ENCODE measurements around the gene CD1E. TPM values are rescaled to one million over a fixed set of nuclear protein-coding genes. Genes with fewer than 3 reads are reported as not detected.
"Not testable (repeated sequence)": the region's sequence is repeated elsewhere in the genome, so short reads cannot be mapped to it uniquely, and the experiment has no call there.

The CD1E gene
- 0.50 TPM for total RNA-seq
- long read RNA-seq, result 0 reads

DNA sequence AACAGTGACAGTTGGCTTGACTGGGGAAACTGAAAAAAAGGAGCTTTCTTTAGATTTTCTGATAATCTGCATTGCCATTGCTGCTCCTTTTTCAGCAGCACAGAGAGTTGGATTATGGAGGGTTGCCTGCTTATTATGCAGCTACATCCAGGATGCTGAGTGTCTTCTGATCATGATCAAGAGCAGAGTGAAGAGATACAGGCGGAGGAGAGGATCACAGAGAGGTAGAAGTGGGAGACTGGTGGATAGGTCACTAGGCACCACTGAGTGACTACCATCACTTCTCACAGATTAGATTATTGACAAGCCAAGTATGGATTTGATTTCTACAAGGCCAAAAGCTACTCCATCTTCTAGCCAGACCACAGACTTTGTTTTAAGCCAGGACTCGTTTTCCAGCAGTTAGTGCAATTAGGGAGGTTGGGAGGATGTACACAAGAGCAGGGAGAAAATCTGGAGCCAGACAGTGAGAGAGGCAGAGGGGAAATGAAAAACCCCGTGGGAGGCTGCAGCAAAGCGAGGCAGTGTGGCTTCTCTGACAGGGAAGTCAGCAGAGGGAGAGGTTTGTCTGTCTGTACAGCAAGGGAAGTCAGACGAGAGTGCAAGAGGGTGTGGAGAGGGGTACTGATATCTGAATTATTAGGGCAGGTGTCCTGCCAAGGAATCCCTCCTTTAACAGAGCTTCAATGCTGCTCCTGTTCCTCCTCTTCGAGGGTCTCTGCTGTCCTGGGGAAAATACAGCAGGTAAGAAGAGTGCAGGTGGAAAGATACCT, at the start of gene CD1E:
Gene CD1E (plus strand): TSS at position 592 of the 773 bp plus-strand sequence. CDS start 95 bp downstream, at position 687.
- DNase-seq (no peak), ATAC-seq (no peak)
- intact Hi-C loops (cut with micrococcal nuclease), result no loop called here

DNA sequence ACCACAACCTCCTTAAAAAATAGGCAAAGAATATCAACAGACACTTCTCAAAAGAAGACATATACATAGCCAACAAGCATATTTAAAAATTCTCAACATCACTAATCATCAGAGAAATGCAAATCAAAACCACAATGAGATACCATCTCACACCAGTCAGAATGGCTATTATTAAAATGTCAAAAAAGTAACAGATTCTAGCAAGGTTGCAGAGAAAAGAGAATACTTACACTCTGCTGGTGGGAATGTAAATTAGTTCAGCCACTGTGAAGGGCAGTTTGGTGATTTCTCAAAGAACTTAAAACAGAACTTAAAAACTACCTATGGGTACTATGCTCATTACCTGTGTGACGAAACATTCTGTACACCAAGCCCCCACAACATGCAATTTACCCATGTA, 43.1 kb upstream of the CD1E start:
- intact Hi-C loops (cut with micrococcal nuclease), result no loop called here
- ATAC-seq (no peak), DNase-seq (no peak)

DNA sequence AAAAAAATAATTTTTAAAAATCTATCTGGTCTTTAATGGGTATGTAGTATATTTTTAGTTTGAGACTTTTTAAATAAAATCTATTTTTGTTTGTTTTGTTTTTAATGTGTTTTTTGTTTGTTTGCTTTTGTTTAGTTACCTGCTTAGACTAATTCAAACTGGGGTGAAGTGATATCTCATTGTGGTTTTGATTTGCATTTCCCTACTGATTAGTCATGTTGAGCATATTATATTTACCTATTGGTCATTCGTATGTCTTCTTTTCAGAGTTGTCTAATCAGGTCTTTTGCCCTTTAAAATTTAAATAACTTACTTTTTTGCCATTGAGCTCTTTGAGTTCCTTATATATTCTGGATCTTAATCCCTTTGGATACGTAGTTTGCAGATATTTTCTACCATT, 42.6 kb upstream of the CD1E start:
- DNase-seq (no peak), ATAC-seq (no peak)
- intact Hi-C loops (cut with micrococcal nuclease), result no loop called here

DNA sequence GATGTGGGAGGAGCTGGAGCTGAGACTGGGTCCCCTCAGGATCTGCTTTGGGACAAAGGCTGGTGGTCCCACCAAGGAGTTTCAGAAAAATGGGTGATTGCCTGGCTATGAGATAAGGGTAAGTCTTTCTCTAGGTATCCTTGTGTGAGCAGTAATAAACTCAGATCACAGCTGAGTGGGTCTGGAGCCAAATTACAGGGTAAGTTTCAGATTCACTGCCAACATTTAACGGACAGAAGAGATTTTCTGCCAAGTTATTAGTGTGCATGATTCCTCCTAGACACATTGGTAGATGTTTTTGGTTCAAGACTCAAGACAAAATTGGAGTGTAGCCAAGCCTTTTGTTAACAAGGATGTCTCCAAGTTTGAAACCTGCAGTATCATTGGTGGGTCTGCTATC, 29.8 kb upstream of the CD1E start:
- intact Hi-C loops (cut with micrococcal nuclease), result no loop called here
- ATAC-seq (no peak), DNase-seq (no peak)

DNA sequence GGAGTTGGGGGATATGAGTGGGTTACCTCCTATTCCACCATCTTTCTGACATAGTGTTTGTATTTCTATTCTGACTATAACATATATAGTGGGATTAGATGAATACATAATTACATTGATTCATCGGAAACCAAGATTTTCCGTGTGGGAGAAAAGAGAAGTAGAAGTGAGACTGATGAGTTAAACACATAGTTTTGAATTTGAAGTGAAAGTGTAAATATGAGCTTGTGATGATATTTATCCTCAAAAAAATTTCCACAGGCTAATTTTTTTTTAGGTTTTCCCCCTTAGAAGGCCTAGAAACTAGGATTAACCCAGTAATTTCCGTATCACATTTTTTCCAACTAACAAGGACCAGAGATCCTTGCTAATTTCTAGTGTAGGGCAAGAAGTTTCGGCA, 29.3 kb upstream of the CD1E start:
- no peak for ATAC-seq
- no peak for DNase-seq
- intact Hi-C loops (cut with micrococcal nuclease), result no loop called here

DNA sequence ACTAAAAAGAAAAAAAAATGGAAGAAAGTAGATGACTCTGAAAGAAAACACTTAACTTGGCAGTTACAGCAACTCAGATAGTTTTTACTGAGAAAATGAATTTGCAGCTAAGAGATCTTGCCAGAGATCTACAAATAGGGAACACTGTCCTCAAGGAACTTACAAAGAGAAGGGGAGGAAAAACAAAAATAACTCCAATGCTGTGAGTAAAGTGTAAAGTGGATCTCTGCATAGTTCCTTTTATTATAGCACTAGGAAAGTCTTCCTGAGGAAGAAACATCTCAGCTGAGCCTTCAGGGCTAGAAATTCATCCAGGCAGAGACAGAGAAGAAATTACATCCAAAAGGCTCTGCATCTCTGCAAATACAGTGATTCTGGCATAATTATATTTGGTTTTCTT, 26.2 kb upstream of the CD1E start:
- DNase-seq (no peak), ATAC-seq (no peak)
- intact Hi-C loops (cut with micrococcal nuclease), result no loop called here

DNA sequence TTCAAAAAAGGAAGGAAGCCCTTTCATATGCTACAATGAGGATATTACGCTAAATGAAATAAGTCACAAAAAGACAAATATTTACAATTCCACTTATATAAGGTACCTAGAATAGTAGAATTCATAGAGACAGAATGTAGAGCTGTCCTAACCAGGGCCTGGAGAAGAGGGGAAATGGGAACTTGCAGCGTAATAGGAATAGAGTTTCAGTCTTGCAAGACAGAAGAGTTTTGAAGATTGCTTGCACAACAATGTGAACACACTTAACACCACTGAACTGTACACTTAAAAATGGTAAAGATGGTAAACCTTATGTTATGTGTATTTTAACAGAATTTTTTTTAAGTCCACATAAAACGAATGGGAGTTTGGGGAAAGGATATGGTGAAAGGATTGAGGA, 25.3 kb upstream of the CD1E start:
- no peak for ATAC-seq
- intact Hi-C loops (cut with micrococcal nuclease), result no loop called here
- DNase-seq, result no peak

DNA sequence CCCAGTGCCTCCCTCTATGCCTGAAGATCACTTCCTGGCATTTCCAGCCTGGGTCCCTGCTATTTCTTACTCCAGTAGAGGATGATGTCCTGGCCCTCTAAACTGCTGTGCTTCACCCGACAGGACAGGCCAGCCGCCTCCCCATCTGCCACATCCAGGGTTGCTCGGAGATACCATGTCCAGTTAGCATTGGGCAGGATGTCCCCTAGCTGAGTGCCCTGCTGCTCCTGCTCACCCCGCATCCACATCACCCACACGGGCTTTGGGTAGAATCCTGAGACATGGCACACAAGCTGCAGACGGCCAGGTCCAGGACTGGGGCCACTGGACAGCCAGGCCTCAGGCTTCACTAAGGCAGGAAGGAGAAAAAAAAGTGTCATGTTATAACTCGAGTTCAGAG, 24.4 kb upstream of the CD1E start:
- intact Hi-C loops (cut with micrococcal nuclease), result no loop called here
- DNase-seq, result no peak
- no peak for ATAC-seq

DNA sequence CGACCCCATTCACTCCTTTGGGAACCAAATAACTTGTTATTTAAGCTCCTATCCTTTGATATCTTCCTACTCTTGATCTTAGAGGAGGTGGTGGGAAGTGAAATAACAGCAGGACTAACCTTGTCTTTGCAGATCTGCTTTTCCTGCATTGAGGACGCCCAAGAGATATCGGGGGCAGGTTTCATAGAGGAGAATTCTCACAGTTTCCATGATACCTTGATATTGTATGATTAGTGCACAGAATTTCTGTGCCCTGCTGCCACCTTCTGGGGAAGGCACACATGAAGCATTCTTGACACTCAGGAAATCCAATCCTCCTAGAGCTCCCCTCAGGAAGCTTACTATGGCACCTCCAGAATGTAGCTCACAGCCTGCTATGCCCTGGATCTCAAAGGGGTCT, 24.0 kb upstream of the CD1E start:
- no peak for DNase-seq
- no peak for ATAC-seq
- intact Hi-C loops (cut with micrococcal nuclease), result no loop called here

DNA sequence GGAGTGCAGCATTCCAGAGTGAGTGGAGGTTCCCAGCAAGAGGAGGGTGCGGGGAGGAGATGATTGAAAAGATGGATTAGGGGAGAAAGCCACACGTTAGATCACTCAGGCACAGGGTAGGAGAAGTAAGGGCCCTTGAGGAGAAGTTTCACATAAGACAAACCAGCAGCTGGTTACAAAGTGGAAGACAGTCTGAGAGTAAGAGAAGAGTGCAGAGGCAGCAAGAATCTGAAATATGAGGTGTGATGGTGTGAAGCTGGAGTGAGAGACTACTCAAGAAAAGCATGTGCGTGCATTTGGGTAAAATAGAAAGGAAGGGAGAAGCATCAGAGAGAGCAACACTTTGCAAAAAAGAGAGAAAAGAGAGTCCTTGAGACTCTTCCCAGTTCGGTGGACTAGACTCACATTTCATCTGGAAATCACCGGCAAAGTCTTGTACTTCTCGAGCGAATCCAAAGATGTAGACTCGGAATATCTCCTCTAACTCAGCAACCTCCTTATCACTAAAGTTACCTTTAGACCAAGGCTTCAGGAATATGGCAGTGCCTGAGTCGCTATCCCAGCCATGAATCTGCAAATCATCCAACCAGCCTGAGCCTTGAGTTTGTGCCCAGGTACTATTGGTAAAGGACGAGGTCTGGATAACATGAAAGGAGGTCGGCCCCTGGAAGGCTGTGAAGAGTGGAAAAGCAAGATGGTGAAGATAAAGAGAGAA, 23.1 kb upstream of the CD1E start:
- no peak for ATAC-seq
- intact Hi-C loops (cut with micrococcal nuclease), result no loop called here
- DNase-seq, result no peak

DNA sequence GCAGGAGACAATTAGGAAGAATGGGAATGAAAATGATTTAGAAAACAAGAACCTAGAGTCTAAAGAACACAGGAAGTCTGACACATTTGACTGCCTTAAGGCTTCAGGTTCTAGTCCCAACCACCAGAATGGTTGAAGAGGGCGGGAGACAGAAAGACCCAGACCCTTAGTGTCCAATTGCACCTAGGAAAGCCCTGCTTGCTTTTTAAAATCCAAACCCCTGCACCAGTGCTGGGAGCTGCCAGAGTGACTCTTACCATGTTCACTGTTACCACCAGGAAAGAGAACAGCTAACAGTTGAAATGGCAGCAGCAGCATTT, 22.6 kb upstream of the CD1E start:
- intact Hi-C loops (cut with micrococcal nuclease), result no loop called here
- ATAC-seq, result no peak
- no peak for DNase-seq

DNA sequence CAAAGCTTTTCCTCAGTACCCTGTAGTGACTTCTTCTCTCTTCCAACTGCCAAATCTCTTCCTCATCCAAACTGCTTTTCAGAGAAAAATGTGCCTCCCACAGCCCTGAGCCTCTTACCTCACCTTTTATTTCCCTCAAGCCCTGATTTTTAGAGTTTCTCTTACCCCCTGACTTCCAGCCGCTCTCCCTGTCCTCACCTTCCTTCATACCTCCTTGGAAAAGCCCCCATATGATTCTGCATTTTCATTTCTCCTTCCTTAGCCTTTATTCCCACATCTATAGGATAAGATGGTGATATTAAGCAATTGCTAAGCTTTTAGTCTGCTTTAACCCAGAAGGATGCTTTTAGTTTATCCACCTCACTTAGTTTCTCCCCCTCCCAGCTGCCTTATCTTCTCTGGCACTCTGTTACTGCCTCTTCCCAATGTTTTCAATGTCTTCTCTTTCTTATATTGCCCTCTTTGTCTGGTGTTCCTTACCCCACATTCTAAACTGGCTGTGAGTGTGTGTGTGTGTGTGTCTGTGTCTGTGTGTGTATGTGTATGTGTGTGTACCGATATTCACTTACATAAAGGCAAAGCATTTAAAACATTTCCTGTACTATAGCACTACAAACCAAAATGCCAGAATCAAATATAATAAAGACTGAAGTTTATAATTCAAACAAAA, 22.1 kb upstream of the CD1E start, which contains the start of gene CD1B:
Gene CD1B (minus strand): TSS at position 51 of the 670 bp plus-strand sequence. CDS start 108 bp downstream, outside the sequence.
- ATAC-seq (no peak), DNase-seq (no peak)
- intact Hi-C loops (cut with micrococcal nuclease), result no loop called here

DNA sequence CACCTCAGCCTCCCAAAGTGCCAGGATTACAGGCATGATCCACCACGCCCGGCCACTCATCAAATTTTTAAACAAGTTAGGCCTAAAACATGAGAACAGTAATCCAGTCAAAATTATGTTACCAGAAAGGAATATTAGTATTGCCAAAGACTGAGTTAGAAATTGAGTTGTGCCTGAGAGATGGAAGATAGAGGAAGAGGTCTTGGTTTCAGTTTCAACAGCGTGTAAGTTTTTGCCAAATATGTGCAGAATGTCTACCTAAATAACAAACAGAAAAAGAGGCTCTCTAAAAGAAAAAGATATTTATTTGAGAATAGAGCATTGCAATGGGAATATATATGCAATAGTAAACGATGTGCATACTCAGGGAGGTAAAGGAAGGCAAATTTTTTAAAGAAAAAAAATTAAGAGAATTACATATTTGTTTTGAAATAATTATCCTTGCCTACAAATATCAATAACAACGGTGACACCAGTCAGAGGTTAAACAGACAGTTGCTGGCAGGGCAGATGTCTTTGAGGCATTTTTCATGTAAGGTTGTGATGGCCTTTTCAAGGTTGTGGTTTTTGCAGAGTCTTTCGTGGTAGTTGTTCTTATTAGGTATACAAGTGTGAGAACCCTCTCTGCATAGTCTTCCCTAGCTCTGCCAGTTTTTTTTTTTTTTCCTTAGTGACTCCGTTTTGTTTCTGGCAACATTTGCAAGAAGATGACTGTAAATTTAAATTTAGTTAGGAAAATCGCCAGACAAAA, 20.1 kb upstream of the CD1E start:
- ATAC-seq, result no peak
- intact Hi-C loops (cut with micrococcal nuclease), result no loop called here
- DNase-seq, result no peak

DNA sequence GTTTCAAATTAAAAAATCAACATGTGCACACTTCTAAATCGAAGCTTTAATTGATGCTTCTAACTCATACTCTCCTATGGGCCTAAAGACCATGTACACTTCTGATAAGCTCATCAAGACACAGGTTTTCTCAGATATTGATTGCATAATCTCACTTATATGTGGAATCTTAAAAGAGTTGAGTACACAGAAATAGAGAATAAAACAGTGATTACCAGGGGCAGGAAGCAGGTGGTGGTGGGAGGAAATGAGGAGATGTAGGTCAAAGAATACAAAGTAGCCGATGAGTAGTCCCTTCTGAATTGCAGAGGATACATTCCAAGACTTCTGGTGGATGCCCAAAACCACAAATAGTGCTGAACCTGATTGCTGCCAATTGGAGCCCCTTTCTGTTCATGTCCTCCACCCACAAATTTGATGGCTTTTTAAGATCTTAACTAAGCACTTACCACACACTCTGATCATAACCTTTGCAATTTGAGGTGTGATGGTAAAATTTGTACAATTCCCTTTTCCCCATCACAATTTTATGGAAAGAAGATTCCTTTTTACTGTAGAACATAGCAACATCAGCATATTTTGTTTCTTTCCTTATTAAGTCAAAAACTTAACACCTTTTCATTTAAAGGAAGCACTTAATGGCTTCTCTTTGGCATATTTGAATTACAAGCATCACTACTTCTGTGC, 19.0 kb upstream of the CD1E start:
- intact Hi-C loops (cut with micrococcal nuclease), result no loop called here

DNA sequence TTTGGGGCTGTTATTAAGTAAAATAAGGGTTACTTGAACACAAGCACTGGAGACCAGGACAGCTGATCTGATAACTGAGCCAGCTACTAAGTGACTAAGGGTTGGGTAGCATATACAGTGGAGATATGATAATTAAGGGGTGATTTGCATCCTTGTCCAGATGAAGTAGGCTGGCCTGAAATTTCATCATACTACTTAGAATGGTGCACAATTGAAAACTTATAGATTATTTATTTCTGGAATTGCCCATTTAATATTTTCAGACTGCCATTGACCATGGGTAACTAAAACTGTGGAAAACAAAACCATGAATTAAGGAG, 18.5 kb upstream of the CD1E start:
- intact Hi-C loops (cut with micrococcal nuclease), result no loop called here
- DNase-seq, result no peak
- no peak for ATAC-seq

More for the DNA sequence above, 19.0 kb upstream of the CD1E start:
- no peak for DNase-seq
- no peak for ATAC-seq

DNA sequence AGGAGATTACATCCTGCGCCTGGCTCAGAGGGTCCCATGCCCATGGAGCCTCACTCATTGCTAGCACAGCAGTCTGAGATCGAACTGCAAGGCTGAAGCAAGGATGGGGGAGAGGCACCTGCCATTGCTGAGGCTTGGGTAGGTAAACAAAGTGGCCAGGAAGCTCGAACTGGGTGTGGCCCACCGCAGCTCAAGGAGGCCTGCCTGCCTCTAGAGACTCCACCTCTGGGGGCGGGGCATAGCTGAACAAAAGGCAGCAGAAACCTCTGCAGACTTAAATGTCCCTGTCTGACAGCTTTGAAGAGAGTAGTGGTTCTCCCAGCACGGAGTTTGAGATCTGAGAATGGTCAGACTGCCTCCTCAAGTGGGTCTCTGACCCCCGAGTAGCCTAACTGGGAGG, 17.3 kb upstream of the CD1E start:
- intact Hi-C loops (cut with micrococcal nuclease); ATAC-seq; DNase-seq: not testable (repeated sequence)

DNA sequence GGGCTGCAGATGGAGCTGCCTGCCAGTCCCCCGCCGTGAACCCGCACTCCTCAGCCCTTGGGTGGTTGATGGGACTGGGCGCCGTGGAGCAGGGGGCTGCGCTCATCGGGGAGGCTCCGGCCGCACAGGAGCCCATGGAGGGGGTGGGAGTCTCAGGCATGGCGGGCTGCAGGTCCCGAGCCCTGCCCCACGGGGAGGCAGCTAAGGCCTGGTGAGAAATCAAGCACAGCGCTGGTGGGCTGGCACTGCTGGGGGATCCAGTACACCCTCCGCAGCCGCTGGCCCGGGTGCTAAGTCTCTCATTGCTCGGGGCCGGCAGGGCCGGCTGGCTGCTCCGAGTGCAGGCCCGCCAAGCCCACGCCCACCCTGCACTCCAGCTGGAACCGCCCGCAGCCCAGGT, 4.7 kb upstream of the CD1E start:
- ATAC-seq; intact Hi-C loops (cut with micrococcal nuclease): not testable (repeated sequence)
- peak; percentile 25 for DNase-seq

DNA sequence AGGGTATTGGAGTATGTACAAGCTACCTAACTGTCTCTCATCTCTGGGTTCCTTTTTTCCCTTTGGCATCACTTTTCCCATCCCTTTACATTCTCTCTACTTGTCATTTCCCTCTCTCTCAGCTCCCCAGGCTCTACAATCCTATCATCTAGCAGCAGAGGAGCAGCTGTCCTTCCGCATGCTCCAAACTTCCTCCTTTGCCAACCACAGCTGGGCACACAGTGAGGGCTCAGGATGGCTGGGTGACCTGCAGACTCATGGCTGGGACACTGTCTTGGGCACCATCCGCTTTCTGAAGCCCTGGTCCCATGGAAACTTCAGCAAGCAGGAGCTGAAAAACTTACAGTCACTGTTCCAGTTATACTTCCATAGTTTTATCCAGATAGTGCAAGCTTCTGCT, 561 bp downstream of the CD1E start:
- ATAC-seq (peak; percentile 41), DNase-seq (no peak)
- intact Hi-C loops (cut with micrococcal nuclease), result no loop called here

DNA sequence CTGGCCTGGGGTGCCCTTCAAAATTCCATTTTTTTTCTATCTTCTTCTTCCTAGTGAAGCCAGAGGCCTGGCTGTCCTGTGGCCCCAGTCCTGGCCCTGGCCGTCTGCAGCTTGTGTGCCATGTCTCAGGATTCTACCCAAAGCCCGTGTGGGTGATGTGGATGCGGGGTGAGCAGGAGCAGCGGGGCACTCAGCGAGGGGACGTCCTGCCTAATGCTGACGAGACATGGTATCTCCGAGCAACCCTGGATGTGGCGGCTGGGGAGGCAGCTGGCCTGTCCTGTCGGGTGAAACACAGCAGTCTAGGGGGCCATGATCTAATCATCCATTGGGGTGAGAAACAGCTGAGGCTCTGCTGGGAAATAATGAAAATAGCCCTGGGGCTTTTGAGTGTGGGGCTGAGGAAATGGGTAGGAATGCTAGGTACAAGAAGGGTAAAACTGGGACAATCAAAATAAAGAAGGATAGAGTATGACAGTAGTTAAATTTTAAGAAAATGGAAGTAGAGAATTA, 2.1 kb downstream of the CD1E start:
- no peak for DNase-seq
- intact Hi-C loops (cut with micrococcal nuclease), result no loop called here

More for the DNA sequence above, 2.1 kb downstream of the CD1E start:
- ATAC-seq, result no peak

All from left ventricle myocardium superior (tissue), 1 donor.